Myocyte (in vitro differentiated cells): ENCODE results near the gene XPO5. TPM values are rescaled to one million over a fixed set of nuclear protein-coding genes. Genes with fewer than 3 reads are reported as not detected.

Experiments
- DNase-seq: peaks from one replicate; pipeline ENCODE4 v3.0.0-alpha.2; 2012; ENCODE audit warnings: low read depth
- total RNA-seq: library from RNA; depleted of rRNA; stranded (reverse); fragments of >200 nt; gene quantifications from 2 replicates; pipeline ENCODE4 v1.2.3, GENCODE V29; 2014

Gene XPO5
- total RNA-seq, 1 donor from 2014 or later, result 34.1 TPM

DNA sequence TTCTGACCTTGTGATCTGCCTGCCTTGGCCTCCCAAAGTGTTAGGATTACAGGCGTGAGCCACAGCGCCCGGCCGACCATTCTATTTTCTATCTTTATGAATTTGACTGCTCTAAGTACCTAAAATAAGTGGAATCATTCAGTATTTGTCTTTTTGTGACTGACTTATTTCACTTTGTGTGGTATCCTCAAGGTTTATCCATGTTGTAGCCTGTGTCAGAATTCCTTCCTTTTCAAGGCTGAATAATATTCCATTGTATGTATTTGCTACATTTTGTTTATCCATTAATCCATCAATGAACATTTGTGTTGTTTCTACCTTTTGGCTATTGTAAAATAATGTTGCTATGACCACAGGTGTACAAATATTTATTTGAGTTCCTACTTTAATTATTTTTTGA is 103.3 kb downstream of the XPO5 start:
- DNase-seq, result no peak

Other genes starting within 250 kb of the XPO5 start
- 14.4 and 14.9 TPM in 2 replicates for gene ZNF318, start 206.4 kb downstream of the XPO5 start, total RNA-seq
- gene ABCC10, start 148.5 kb downstream of the XPO5 start, total RNA-seq, result 10.5 and 11.6 TPM in 2 replicates
- gene DLK2, start 120.5 kb downstream of the XPO5 start, total RNA-seq, result 3.3 and 6.2 TPM in 2 replicates
- 26.7 and 39.6 TPM in 2 replicates for gene TJAP1, start 98.5 kb downstream of the XPO5 start, total RNA-seq
- 1.6 and 2.0 TPM in 2 replicates for gene LRRC73, start 65.7 kb downstream of the XPO5 start, total RNA-seq
- 199 and 250 TPM in 2 replicates for gene YIPF3, start 59.1 kb downstream of the XPO5 start, total RNA-seq
- gene POLR1C, start 58.9 kb downstream of the XPO5 start, total RNA-seq, result 23.5 and 26.5 TPM in 2 replicates
- gene POLH, start 147 bp upstream of the XPO5 start, total RNA-seq, result 21.8 and 26.7 TPM in 2 replicates
- 33.6 and 35.9 TPM in 2 replicates for gene GTPBP2, start 53.2 kb upstream of the XPO5 start, total RNA-seq
- gene MAD2L1BP, start 59.8 kb upstream of the XPO5 start, total RNA-seq, result 18.1 and 35.3 TPM in 2 replicates
- not detected in 2 replicates for gene RSPH9, start 69.0 kb upstream of the XPO5 start, total RNA-seq
- gene MRPS18A, start 111.8 kb upstream of the XPO5 start, total RNA-seq, result 33.5 and 38.8 TPM in 2 replicates
- gene VEGFA, start 194.2 kb upstream of the XPO5 start, total RNA-seq, result 44.1 and 57.0 TPM in 2 replicates